Epithelial cell of proximal tubule (primary cell): ENCODE data around the gene ZBTB47. TPM values are rescaled to one million over a fixed set of nuclear protein-coding genes. Genes with fewer than 3 reads are reported as not detected.

Experiments
- DNase-seq: peaks from one replicate; pipeline ENCODE4 v3.0.0-alpha.2; 2011; ENCODE audit warnings: low read depth
- H3K4me3 ChIP-seq: 2 replicates; pipeline ENCODE4 v1.5.1; 2011; ENCODE audit warnings: low read depth, mild to moderate bottlenecking, low read length
- CTCF ChIP-seq: conservative IDR thresholded peaks from 2 replicates; pipeline ENCODE4 v1.5.1; 2012; ENCODE audit warnings: low read depth, mild to moderate bottlenecking, low read length
- total RNA-seq: library from RNA; depleted of rRNA; stranded (reverse); fragments of >200 nt; gene quantifications from 2 replicates; pipeline ENCODE4 v1.2.3, GENCODE V29; 2015

ZBTB47 gene
- 5.6 and 6.2 TPM in 2 replicates for total RNA-seq

GRCh38 chr3:42653560-42654330 is at the start of gene ZBTB47:
TSS of gene ZBTB47 (plus strand) at chr3:42653697. CDS start at chr3:42658356, 4,659 bp downstream.
- TF ChIP-seq CTCF: no peak
- DNase-seq: no peak
- peak within 1 kb of the TSS; percentile 81 for H3K4me3 ChIP-seq

- no peak overlapping the region for H3K4me3 ChIP-seq
- no peak for DNase-seq
- no peak for TF ChIP-seq CTCF
Measured at GRCh38 chr3:42605546-42606173, 47.8 kb upstream of the ZBTB47 start.

- no peak for DNase-seq
- TF ChIP-seq CTCF: no peak
- H3K4me3 ChIP-seq: no peak overlapping the region
Measured at GRCh38 chr3:42608581-42608980, 44.9 kb upstream of the ZBTB47 start.

GRCh38 chr3:42610976-42611375 is 42.5 kb upstream of the ZBTB47 start:
- DNase-seq: no peak
- H3K4me3 ChIP-seq: no peak overlapping the region
- no peak for TF ChIP-seq CTCF

GRCh38 chr3:42612217-42612616 is 41.3 kb upstream of the ZBTB47 start:
- DNase-seq: no peak
- no peak overlapping the region for H3K4me3 ChIP-seq
- no peak for TF ChIP-seq CTCF

- TF ChIP-seq CTCF: no peak
- no peak overlapping the region for H3K4me3 ChIP-seq
- DNase-seq: no peak
Measured at GRCh38 chr3:42612928-42613327, 40.6 kb upstream of the ZBTB47 start.
